ENCODE results near the gene LDLR. TPM values are rescaled to one million over a fixed set of nuclear protein-coding genes. Genes with fewer than 3 reads are reported as not detected.

LDLR gene
- total RNA-seq, 4 donors from 2014 or later = 26.4 to 275 (median 109) TPM

DNA sequence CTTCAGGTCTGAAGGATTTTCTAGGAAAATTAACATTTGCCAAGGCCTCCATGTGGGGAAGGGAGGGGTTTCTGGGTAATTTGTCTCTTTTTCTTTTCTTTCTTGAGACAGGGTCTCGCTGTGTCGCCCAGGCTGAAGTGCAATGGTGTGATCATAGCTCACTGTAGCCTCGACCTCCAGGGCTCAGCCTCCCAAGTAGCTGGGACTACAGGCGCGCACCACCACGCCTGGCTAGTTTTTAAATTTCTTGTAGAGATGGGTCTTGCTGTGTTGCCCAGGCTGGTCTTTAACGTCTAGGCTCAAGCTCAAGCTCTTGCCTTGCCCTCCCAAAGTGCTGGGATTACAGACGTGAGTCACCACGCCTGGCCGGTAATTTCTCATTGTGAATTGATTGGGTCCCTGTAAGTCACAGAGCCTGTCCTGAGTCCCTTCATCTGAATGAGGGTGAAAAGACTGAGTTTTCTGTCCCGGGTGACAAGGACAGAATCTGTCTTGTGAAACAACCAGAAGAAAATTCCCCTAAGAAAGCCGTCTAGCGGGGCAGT, 76.3 kb downstream of the LDLR start:
- no peak for DNase-seq
- intact Hi-C loops (cut with DNase I; ENCODE audit: low total_unique reads) (loop anchor here (5.0 kb wide), 1 partner anchor 1387 kb away; the partner anchor contains the start of gene ZNF564), in situ Hi-C loops (cut with MboI; ENCODE audit: low pct_ligation_motif_present in 1 of 4, low pct_unique_long_range_greater_than_20kb in 1 of 4, low sequenced_read_pairs in 3 of 4) (no loop called here)
- peaks cover 0 to 10% (median 4%) of the 10 kb centered on the region in 4 donors for H3K36me3 ChIP-seq
- no peak overlapping the region for H3K4me3 ChIP-seq
- WGBS, 2 donors (ENCODE audit: low coverage in 1 of 2) = 68 to 72% methylated on average over 3 to 13 of the region's 13 CpGs
- peak overlapping the region; percentile 87 to 96 (median 91) for H3K27ac ChIP-seq
- no peaks in the 10 kb centered on the region for H3K27me3 ChIP-seq
- H3K4me1 ChIP-seq = peaks cover 25 to 36% (median 27%) of the 10 kb centered on the region in 4 donors
- no peaks in the 10 kb centered on the region for H3K9me3 ChIP-seq
- TF ChIP-seq, protein P1, sequence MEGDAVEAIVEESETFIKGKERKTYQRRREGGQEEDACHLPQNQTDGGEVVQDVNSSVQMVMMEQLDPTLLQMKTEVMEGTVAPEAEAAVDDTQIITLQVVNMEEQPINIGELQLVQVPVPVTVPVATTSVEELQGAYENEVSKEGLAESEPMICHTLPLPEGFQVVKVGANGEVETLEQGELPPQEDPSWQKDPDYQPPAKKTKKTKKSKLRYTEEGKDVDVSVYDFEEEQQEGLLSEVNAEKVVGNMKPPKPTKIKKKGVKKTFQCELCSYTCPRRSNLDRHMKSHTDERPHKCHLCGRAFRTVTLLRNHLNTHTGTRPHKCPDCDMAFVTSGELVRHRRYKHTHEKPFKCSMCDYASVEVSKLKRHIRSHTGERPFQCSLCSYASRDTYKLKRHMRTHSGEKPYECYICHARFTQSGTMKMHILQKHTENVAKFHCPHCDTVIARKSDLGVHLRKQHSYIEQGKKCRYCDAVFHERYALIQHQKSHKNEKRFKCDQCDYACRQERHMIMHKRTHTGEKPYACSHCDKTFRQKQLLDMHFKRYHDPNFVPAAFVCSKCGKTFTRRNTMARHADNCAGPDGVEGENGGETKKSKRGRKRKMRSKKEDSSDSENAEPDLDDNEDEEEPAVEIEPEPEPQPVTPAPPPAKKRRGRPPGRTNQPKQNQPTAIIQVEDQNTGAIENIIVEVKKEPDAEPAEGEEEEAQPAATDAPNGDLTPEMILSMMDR (IDR thresholded peaks at IDR 0.05) = no peak
- no peak for TF ChIP-seq EP300 (IDR thresholded peaks at IDR 0.05; ENCODE audit: low read depth)
- TF ChIP-seq POLR2AphosphoS5 (IDR thresholded peaks at IDR 0.05) = no peak
- TF ChIP-seq POLR2A (IDR thresholded peaks at IDR 0.05) = no peak

DNA sequence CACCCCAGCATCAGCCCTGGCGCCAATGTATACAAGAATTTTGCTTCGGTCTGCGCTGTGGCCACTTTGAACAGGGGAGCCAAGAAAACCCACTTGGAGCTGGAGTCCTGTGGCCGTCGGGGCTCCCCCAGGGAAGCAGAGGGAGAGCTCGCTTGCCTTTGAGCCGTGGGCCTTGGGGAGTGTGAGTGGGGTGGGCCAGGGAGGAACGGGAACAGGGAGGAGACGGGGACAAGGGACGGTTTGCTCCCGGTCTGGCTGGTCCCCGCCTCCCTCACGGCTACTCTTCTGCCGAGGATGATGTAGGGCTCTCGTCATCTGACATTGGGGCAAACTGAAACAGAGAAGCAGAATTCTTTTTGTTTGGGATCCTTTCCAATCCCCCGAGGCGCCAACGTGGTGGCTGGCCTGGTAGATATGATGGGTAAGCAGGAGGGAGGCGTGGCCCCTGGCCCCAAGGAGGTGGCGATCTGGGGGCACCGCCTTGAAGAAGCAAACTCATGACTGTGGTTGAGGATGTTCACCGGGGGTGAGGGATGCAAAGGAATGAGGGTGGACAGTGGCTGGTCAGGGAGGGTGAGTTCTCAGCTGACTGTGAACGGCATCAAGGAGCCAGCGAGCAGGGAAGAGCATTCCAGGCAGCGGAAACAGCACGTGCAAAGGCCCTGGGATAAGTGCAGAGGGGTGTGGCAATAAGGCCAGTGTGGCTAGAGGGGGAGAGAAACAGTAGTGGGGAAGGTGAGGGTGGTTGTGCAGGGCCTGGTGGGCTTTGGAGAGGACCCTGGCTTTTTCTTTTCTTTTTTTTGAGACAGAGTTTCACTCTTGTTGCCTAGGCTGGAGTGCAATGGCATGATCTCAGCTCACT, 77.2 kb downstream of the LDLR start:
- TF ChIP-seq POLR2AphosphoS5 (IDR thresholded peaks at IDR 0.05) (no peak), POLR2A (IDR thresholded peaks at IDR 0.05) (no peak), EP300 (IDR thresholded peaks at IDR 0.05; ENCODE audit: low read depth) (no peak)
- TF ChIP-seq, protein P1 (IDR thresholded peaks at IDR 0.05) = no peak
- in situ Hi-C loops (cut with MboI; ENCODE audit: low pct_ligation_motif_present in 1 of 4, low pct_unique_long_range_greater_than_20kb in 1 of 4, low sequenced_read_pairs in 3 of 4) (no loop called here), intact Hi-C loops (cut with DNase I; ENCODE audit: low total_unique reads) (loop anchor here (5.0 kb wide), 1 partner anchor 1386 kb away; the partner anchor contains the start of gene ZNF564)
- 70 to 74% methylated on average over 9 to 26 of the region's 26 CpGs for WGBS, 2 donors (ENCODE audit: low coverage in 1 of 2)
- DNase-seq = no peak
- H3K4me3 ChIP-seq = no peak overlapping the region
- H3K9me3 ChIP-seq = no peaks in the 10 kb centered on the region
- peaks cover 0 to 12% (median 4%) of the 10 kb centered on the region in 4 donors for H3K36me3 ChIP-seq
- peak overlapping the region; percentile 87 to 96 (median 91) for H3K27ac ChIP-seq
- H3K27me3 ChIP-seq = no peaks in the 10 kb centered on the region
- peaks cover 25 to 34% (median 27%) of the 10 kb centered on the region in 4 donors for H3K4me1 ChIP-seq

DNA sequence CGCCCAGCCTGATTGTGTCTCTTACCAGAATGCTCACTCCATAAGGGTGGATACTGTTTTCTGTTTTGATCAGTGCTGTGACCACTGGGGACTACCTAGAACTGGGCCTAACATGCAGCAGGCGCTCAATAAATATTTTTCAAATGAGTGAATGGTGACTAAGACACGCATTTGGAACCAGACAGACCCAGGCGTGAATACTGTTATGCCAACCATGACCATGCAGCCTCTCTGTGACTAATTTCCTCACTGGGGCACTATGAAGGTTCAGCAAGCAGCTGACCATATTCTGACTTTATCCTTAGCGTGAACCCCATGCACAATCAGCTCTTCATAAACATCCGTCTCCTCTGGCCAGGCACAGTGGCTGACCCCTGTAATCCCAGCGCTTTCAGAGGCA, 79.3 kb downstream of the LDLR start:
- Histone ChIP-seq H3K4me3 (no peak overlapping the region), H3K4me1 (peaks cover 25 to 30% (median 27%) of the 10 kb centered on the region in 4 donors), H3K9me3 (no peaks in the 10 kb centered on the region), H3K27me3 (no peaks in the 10 kb centered on the region), H3K27ac (peak overlapping the region in 3 of 4 donors; percentile 87 to 96 (median 92)), H3K36me3 (peaks cover 0 to 15% (median 8%) of the 10 kb centered on the region in 4 donors)
- 82 to 90% methylated on average over 2 to 7 of the region's 7 CpGs for WGBS, 2 donors (ENCODE audit: low coverage in 1 of 2)
- in situ Hi-C loops (cut with MboI; ENCODE audit: low pct_ligation_motif_present in 1 of 4, low pct_unique_long_range_greater_than_20kb in 1 of 4, low sequenced_read_pairs in 3 of 4) = no loop called here
- TF ChIP-seq POLR2AphosphoS5 (IDR thresholded peaks at IDR 0.05) (no peak), POLR2A (IDR thresholded peaks at IDR 0.05) (no peak), EP300 (IDR thresholded peaks at IDR 0.05; ENCODE audit: low read depth) (no peak)
- TF ChIP-seq, protein P1 (IDR thresholded peaks at IDR 0.05) = no peak
- no peak for DNase-seq
- intact Hi-C loops (cut with DNase I; ENCODE audit: low total_unique reads) = loop anchor here (5.0 kb wide), 1 partner anchor 1384 kb away; the partner anchor contains the start of gene ZNF564

Data from transverse colon (tissue), 4 donors.